CD14-positive monocyte (primary cell): Measurements from ENCODE around the gene GPR183. TPM values are rescaled to one million over a fixed set of nuclear protein-coding genes. Genes with fewer than 3 reads are reported as not detected.

ENCODE experiments used
- DNase-seq, 3 donors: peaks; one replicate each; pipeline ENCODE4 v3.0.0-alpha.2; 2011 to 2022
- H2AFZ ChIP-seq: 2 replicates; pipeline ENCODE4 v1.6.0; 2012; ENCODE audit warnings: mild to moderate bottlenecking, low read depth, low read length, inconsistent platforms; ENCODE audit not compliant: insufficient read depth, poor library complexity, severe bottlenecking
- H3K27ac ChIP-seq, 2 donors: 1 replicate in 1 of 2; 2 replicates in 1 of 2; pipeline ENCODE4 v1.5.1; 2012 to 2013; ENCODE audit warnings: low read length in 2 of 2, control low read depth in 1 of 2, inconsistent platforms in 1 of 2, low read depth in 1 of 2, mild to moderate bottlenecking in 1 of 2
- H3K27me3 ChIP-seq, 2 donors: one replicate each; pipeline versions ENCODE4 v1.6.0 to v1.6.1; 2011 to 2013; ENCODE audit warnings: low read length in 2 of 2; ENCODE audit not compliant: control insufficient read depth in 2 of 2, insufficient read depth in 2 of 2
- H3K36me3 ChIP-seq, 2 donors: replicated peaks in 1 of 2; 1 replicate in 1 of 2; 2 replicates in 1 of 2; pipeline versions ENCODE4 v1.5.1 to v1.6.1; 2012 to 2013; ENCODE audit warnings: low read length in 2 of 2, control low read depth in 1 of 2, inconsistent platforms in 1 of 2, mild to moderate bottlenecking in 1 of 2; ENCODE audit not compliant: insufficient read depth in 2 of 2, control insufficient read depth in 1 of 2
- H3K4me1 ChIP-seq, 2 donors: 1 replicate in 1 of 2; 2 replicates in 1 of 2; pipeline versions ENCODE4 v1.5.1 to v1.6.1; 2012 to 2013; ENCODE audit warnings: low read length in 2 of 2, control low read depth in 1 of 2, inconsistent platforms in 1 of 2, mild to moderate bottlenecking in 1 of 2, moderate library complexity in 1 of 2; ENCODE audit not compliant: insufficient read depth in 2 of 2, control insufficient read depth in 1 of 2
- H3K4me2 ChIP-seq: replicated peaks from 2 replicates; pipeline ENCODE3; 2012; ENCODE audit warnings: low read length, moderate library complexity, mild to moderate bottlenecking; ENCODE audit not compliant: poor library complexity, severe bottlenecking; ENCODE audit errors: extremely low read depth
- H3K4me3 ChIP-seq, 3 experiments: fragments of 200-600 bp in 1 of 3; sonication (generic) in 1 of 3; replicated peaks in 1 of 3; 1 replicate in 2 of 3; 2 replicates in 1 of 3; pipeline ENCODE4 v1.5.1; 2011 to 2013; ENCODE audit warnings: low read length in 3 of 3, mild to moderate bottlenecking in 3 of 3, control low read depth in 2 of 3, low read depth in 2 of 3, inconsistent platforms in 1 of 3, moderate library complexity in 1 of 3
- H3K79me2 ChIP-seq: 2 replicates; pipeline ENCODE4 v1.6.0; 2012; ENCODE audit warnings: mild to moderate bottlenecking, control low read depth, inconsistent platforms, low read length, moderate library complexity; ENCODE audit not compliant: insufficient read depth
- H3K9ac ChIP-seq: 2 replicates; pipeline ENCODE4 v1.6.0; 2017; ENCODE audit warnings: low read length, mild to moderate bottlenecking; ENCODE audit not compliant: insufficient read depth, poor library complexity, severe bottlenecking
- H3K9me3 ChIP-seq, 2 donors: replicated peaks in 1 of 2; 1 replicate in 1 of 2; 2 replicates in 1 of 2; pipeline versions ENCODE4 v1.5.1 to v1.6.1; 2012 to 2013; ENCODE audit warnings: low read length in 2 of 2, control low read depth in 1 of 2; ENCODE audit not compliant: control insufficient read depth in 1 of 2, insufficient read depth in 1 of 2
- H4K20me1 ChIP-seq: 2 replicates; pipeline ENCODE4 v1.6.0; 2012; ENCODE audit warnings: mild to moderate bottlenecking, low read length, control low read depth, moderate library complexity; ENCODE audit not compliant: insufficient read depth
- H3K27ac Mint-ChIP-seq, 7 donors: one replicate each; pipeline ENCODE4 v1.8.0; 2020; ENCODE audit warnings: mild to moderate bottlenecking in 7 of 7, mixed read lengths in 7 of 7, moderate library complexity in 6 of 7, inconsistent platforms in 2 of 7
- H3K27me3 Mint-ChIP-seq, 3 donors: one replicate each; pipeline ENCODE4 v1.8.0; 2021 to 2022; ENCODE audit warnings: low read depth in 3 of 3, mild to moderate bottlenecking in 3 of 3, mixed read lengths in 3 of 3, moderate library complexity in 3 of 3, inconsistent platforms in 1 of 3
- H3K36me3 Mint-ChIP-seq, 2 donors: one replicate each; pipeline ENCODE4 v1.8.0; 2020; ENCODE audit warnings: mixed read lengths in 2 of 2, inconsistent platforms in 1 of 2, mild to moderate bottlenecking in 1 of 2
- H3K4me1 Mint-ChIP-seq: one replicate; pipeline ENCODE4 v1.8.0; 2020; ENCODE audit warnings: mild to moderate bottlenecking, mixed read lengths
- H3K4me3 Mint-ChIP-seq, 2 donors: one replicate each; pipeline ENCODE4 v1.8.0; 2020; ENCODE audit warnings: mild to moderate bottlenecking in 2 of 2, mixed read lengths in 2 of 2, moderate library complexity in 1 of 2
- H3K9me3 Mint-ChIP-seq, 7 donors: one replicate each; pipeline ENCODE4 v1.8.0; 2020 to 2022; ENCODE audit warnings: mixed read lengths in 7 of 7, mild to moderate bottlenecking in 6 of 7, moderate library complexity in 6 of 7, inconsistent platforms in 2 of 7
- CTCF ChIP-seq: fragments of 200-600 bp; IDR thresholded peaks from one replicate; pipeline ENCODE4 v1.8.0; 2022; ENCODE audit warnings: antibody characterized with exemption, mild to moderate bottlenecking
- WGBS: methylation state at CpG from one replicate; pipeline ENCODE4 v1.1.5; 2013; ENCODE audit warnings: missing lambda C conversion rate; ENCODE audit not compliant: insufficient coverage; 5-methylcytosine and 5-hydroxymethylcytosine counted together
- intact Hi-C, 2 donors: fragments of 100-400 bp; cut with micrococcal nuclease; formaldehyde crosslinking; loops; one replicate each; pipeline versions ENCODE4 v1.15.0 to v1.15.1; 2023
- polyA plus RNA-seq, 3 donors: library from polyadenylated mRNA; depleted of rRNA in 1 of 3; unstranded in 2 of 3; stranded (reverse) in 1 of 3; fragments of 300-500 nt in 2 of 3; fragments of >200 nt in 1 of 3; fragmentation: Illumina TruSeq in 2 of 3; gene quantifications; 1 replicate in 2 of 3; 2 replicates in 1 of 3; pipeline ENCODE4 v1.2.3, GENCODE V29; 2012 to 2021

The GPR183 gene
- polyA plus RNA-seq, 3 donors = 190 to 459 (median 288) TPM

DNA sequence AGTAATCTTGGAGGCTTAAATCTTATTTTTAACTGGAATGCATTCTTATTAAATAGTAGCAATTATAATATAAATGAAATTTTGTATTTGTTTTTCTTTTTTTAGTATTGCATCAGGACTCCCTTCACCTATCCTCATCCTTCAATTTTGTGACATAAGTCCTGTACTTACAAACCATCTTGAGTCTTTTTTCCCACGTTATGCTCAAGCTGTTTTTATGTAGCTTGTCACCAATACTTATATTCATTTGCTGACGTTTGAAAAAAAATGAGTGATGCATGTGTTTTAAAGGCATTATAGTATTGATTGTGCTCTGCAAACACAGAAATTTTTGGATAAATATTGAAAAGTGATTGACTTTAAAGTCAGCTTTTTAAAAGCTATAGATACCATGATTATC, 49.9 kb downstream of the GPR183 start:
- Histone ChIP-seq H4K20me1 (no peaks in the 10 kb centered on the region), H3K4me1 (peaks cover 51 to 71% of the 10 kb centered on the region in 2 donors), H2AFZ (no peak overlapping the region), H3K79me2 (peaks cover 83% of the 10 kb centered on the region), H3K36me3 (peaks cover 11% of the 10 kb centered on the region in 2 donors), H3K27ac (no peak overlapping the region), H3K4me2 (peak overlapping the region; percentile 62), H3K9me3 (no peaks in the 10 kb centered on the region), H3K9ac (no peak overlapping the region), H3K4me3 (peak overlapping the region in 1 of 3 experiments; percentile 58), H3K27me3 (no peaks in the 10 kb centered on the region)
- no peak for TF ChIP-seq CTCF
- DNase-seq = no peak
- H3K4me1 Mint-ChIP-seq = peaks cover 56% of the 10 kb centered on the region
- intact Hi-C loops = loop anchor here in 1 of 2 donors (5.0 kb wide), 1 partner anchor 55 kb away; the partner anchor contains the start of gene UBAC2
- peaks cover 30 to 35% of the 10 kb centered on the region in 2 donors for H3K36me3 Mint-ChIP-seq
- H3K27me3 Mint-ChIP-seq = no peaks in the 10 kb centered on the region
- H3K27ac Mint-ChIP-seq = peak overlapping the region in 2 of 7 donors; percentile 46 to 57
- H3K9me3 Mint-ChIP-seq = no peaks in the 10 kb centered on the region
- WGBS = no CpG with 5 or more reads among the region's 2 CpGs
- no peak overlapping the region for H3K4me3 Mint-ChIP-seq

GRCh38 chr13:99256709-99257108, 50.5 kb downstream of the GPR183 start:
- H3K4me3 Mint-ChIP-seq = peak overlapping the region; percentile 45 to 64
- peak overlapping the region; percentile 70 to 86 (median 80) for H3K27ac Mint-ChIP-seq
- peak; percentile 39 to 59 (median 40) for DNase-seq
- peaks cover 59% of the 10 kb centered on the region for H3K4me1 Mint-ChIP-seq
- H3K27me3 ChIP-seq = no peaks in the 10 kb centered on the region
- H3K4me2 ChIP-seq = peak overlapping the region; percentile 62
- H3K9me3 Mint-ChIP-seq = no peaks in the 10 kb centered on the region
- H3K36me3 ChIP-seq = peaks cover 11% of the 10 kb centered on the region in 2 donors
- H3K79me2 ChIP-seq = peaks cover 84% of the 10 kb centered on the region
- peaks cover 29 to 30% of the 10 kb centered on the region in 2 donors for H3K36me3 Mint-ChIP-seq
- H3K9ac ChIP-seq = no peak overlapping the region
- peak overlapping the region; percentile 3 for H2AFZ ChIP-seq
- no peaks in the 10 kb centered on the region for H3K9me3 ChIP-seq
- peaks cover 3% of the 10 kb centered on the region for H4K20me1 ChIP-seq
- WGBS = no CpG with 5 or more reads among the region's 3 CpGs
- H3K4me1 ChIP-seq = peaks cover 57 to 71% of the 10 kb centered on the region in 2 donors
- peak overlapping the region; percentile 36 to 72 for H3K27ac ChIP-seq
- intact Hi-C loops = loop anchor here in 1 of 2 donors (5.0 kb wide), 1 partner anchor 54 kb away; the partner anchor contains the start of gene UBAC2
- peak overlapping the region in 2 of 3 experiments; percentile 1 to 45 for H3K4me3 ChIP-seq
- no peak for TF ChIP-seq CTCF
- H3K27me3 Mint-ChIP-seq = no peaks in the 10 kb centered on the region
